Skeletal muscle cell (primary cell): Measurements from ENCODE around the gene UBE2K.
A peak's percentile ranks its signal among the peaks of the same experiment; 100 is the strongest.
"Not testable (repeated sequence)": the region's sequence is repeated elsewhere in the genome, so short reads cannot be mapped to it uniquely, and the experiment has no call there.

ENCODE experiments used
- DNase-seq: peaks from one replicate; pipeline ENCODE4 v3.0.0-alpha.2; 2010; ENCODE audit warnings: low read depth
- H3K4me3 ChIP-seq: 2 replicates; pipeline ENCODE4 v1.5.1; 2011; ENCODE audit warnings: low read depth, mild to moderate bottlenecking, control low read depth, low read length, moderate library complexity

UBE2K gene

DNA sequence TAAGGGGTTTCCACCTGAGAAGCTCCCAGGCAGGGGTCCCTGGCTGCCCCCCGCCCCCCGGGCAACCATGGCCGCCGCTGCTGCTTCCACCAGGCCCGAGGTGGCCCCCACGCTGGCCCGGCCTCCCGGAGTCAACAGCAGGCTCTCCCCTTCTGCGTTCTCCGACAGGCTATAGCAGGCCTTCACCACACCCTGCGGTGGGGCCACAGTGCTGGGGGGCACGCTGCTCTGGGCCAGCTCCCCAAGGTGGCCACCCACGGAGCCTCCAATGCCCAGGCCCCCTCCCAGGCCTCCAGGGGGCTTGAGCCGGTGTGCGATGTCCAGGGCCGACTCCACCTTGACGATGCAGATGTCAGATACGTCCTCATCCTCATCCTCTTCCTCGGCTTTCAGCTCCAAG lies 72.5 kb downstream of the UBE2K start:
- DNase-seq: no peak

DNA sequence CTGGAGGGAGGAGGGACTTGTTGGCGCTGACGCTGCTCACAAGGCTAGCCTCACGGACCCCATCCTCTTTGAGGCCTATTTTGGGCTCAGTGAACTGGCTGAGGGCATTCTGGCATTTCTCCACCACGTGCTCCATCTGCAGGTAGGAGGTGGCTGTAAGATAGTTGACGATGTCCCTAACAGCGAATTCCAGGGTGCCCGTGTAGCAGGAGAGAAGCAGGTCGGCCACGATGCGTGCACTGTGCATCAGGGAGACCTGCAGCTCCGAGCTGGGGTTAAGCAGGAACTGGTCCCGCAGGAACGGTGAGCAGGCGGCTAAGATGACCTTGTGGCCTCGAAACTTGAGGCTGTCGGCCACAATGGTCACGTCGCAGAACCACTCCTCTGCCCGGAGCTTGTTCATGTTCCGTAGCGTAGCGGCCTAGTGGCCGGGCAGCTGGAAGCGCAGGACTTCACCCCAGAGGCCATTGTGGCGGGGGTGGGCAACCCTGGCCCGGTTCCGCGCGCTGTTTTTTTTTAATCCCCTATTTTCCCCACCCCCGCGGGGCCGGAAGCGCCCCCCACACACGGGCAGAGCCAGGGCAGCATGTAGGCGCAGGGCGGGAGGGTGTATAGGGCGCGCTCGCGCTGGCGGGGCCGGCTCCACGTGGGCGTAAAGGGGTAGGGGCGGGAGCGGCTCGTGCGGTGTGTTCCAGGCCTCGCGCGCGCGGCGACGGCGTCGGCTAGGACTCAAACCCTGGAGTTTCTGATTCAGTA lies 73.2 kb downstream of the UBE2K start:
- DNase-seq: no peak
- no peak overlapping the region for H3K4me3 ChIP-seq

More for the DNA sequence above, 72.5 kb downstream of the UBE2K start:
- no peak overlapping the region for H3K4me3 ChIP-seq

DNA sequence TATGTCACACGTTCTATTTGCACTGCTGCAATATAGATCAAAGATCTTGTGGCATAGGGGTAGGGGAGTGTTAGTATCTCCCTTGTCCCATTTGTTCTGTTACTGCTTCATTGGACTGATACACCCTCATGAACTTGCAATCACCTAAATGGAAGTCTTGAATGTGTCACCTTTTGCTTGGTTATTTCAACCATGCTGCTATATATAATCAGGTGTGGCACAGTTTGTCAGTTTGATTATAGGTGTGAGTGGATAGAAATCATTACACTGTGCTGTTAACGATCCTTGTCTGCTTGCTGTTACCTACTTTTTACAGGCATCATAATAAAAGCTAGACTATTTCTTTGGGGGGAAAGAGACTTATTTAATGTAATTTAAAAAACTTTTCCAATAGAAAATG lies 84.1 kb downstream of the UBE2K start:
- not testable (repeated sequence) for H3K4me3 ChIP-seq, DNase-seq

DNA sequence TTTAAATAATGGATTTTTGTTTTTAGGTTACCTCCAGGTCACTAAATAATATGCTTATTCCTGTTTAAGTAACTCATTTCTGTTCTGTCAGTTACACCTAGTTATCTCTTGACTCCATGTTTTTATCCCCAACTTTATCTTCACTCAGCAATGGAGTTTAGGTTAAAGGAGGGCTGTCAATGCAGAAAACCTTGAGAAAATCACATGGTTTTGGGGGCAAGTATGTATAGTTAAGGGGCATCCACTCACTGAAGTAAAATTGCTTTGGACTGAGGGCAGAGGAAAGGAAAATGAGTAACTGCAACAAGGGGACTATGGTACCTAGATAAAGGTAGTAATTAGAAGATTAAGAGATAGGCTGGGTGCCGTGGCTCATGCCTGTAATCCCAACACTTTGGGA lies 87.1 kb downstream of the UBE2K start:
- no peak overlapping the region for H3K4me3 ChIP-seq
- no peak for DNase-seq

DNA sequence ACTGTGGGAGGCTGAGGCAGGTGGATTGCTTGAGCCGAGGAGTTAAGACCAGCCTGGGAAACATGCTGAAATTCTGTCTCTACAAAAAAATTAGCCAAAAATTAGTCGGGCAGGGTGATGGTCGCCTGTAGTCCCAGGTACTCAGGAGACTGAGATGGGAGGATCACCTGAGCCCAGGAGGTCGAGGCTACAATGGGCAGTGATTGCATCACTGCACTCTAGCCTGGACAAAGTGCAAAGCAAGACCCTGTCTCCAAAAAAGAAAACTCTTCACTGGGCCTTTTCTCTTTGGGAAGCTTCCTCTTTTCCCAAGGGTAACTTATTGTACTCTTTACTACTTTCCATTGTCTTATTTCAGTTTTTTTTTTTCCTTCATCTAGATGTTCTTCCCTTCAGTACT lies 88.9 kb downstream of the UBE2K start:
- no peak overlapping the region for H3K4me3 ChIP-seq
- no peak for DNase-seq

DNA sequence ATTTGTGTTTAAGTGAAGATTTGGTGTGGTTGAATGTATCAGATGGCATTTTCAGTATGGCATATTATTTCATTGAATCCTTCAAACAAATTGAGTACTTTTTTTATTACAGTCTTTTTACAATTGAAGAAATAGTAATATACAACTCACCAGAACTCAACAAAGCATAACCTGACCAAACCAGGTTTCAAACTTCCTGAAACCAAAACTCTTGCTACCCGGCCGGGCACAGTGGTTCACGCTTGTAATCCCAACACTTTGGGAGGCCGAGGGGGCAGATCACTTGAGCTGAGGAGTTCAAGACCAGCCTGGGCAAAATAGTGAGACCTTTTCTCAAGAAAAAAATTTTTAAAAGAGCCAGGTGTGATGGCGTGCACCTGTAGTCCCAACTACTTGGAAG lies 94.2 kb downstream of the UBE2K start:
- no peak for DNase-seq
- H3K4me3 ChIP-seq: no peak overlapping the region

DNA sequence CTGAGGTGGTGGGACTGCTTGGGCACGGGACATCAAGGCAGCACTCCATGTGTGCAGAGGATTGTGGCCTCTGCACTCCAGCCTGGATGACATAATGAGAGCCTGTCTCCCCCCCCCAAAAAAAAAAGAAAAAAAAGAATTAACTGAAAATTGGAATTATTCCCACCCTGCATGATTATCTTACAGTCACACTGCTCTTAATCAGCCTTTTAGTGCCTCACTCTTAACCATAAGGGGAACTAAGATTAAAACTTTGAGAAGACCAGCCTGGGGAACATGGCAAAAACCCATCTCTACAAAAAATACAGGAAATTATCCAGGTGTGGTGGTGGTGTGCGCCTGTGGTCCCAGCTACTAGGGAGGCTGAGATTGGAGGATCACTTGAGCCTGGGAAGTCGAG lies 94.6 kb downstream of the UBE2K start:
- H3K4me3 ChIP-seq: no peak overlapping the region

DNA sequence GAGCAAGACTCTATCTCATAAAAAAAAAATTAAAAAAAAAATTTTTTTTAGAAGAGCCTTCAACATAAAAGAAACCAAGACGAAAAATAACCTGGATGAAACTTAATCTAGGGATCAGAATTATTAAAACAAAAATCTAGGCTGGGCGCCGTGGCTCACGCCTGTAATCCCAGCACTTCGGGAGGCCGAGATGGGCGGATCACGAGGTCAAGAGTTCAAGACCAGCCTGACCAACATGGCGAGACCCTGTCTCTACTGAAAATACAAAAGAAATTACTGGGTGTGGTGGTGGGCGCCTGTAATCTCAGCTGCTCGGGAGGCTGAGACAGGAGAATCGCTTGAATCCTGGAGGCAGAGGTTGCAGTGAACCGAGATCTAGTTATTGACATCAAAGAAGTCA lies 95.0 kb downstream of the UBE2K start:
- not testable (repeated sequence) for DNase-seq, H3K4me3 ChIP-seq

More for the DNA sequence above, 94.6 kb downstream of the UBE2K start:
- DNase-seq: no peak

DNA sequence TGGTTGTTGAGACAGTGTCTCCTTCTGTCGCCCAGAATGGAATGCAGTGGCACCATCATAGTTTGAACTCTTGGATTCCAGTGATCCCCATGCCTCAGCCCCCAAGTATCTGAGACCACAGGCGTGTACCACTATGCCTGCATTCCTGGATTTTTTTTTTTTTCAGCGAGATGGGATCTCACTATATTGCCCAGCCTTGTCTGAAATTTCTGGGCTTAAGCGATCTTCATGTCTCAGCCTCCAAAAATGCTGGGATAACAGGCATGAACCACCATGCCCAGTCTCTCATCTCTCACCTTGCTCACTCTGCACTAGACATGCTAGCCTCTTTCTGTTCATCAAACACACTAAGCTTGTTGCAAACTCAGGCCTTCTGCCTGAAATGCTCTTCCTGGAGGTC lies 104.1 kb downstream of the UBE2K start:
- DNase-seq: no peak
- no peak overlapping the region for H3K4me3 ChIP-seq

DNA sequence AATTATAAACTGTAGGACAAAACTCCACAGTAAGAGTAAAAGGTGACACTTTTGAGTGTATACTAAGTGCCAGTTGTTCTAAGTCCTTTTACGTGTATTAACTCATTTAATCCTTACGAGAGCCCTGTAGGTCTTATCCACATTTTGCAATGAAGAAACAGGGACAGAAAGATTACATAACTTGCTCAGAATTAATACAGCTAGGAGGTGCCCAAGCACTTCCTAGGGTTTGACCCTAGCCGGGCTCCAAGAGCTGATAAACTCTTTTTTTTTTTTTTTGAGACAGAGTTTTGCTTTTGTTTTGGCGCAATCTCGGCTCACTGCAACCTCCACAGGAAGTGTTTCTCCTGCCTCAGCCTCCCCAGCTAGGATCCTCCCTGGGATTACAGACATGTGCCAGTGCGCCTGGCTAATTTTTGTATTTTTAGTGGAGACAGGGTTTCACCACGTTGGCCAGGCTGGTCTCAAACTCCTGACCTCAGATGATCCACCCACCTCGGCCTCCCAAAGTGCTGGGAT lies 110.4 kb downstream of the UBE2K start:
- DNase-seq: no peak

DNA sequence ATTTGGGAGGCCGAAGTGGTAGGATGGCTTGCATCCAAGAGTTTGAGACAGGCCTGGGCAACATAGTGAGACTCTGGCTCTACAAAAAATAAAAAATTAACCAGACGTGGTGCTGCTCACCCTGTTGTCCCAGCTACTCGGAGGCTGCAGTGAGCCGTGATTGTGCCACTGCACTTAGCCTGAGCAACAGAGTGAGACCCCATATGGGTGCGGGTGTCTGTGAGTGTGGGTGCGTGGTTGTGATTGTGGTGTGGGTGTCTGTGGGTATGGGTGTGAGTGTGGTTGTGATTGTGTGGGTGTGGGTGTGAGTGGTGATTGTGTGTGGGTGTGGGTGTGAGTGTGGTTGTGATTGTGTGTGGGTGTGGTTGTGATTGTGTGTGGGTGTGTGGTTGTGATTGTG lies 114.6 kb downstream of the UBE2K start:
- no peak for DNase-seq

More for the DNA sequence above, 110.4 kb downstream of the UBE2K start:
- no peak overlapping the region for H3K4me3 ChIP-seq

DNA sequence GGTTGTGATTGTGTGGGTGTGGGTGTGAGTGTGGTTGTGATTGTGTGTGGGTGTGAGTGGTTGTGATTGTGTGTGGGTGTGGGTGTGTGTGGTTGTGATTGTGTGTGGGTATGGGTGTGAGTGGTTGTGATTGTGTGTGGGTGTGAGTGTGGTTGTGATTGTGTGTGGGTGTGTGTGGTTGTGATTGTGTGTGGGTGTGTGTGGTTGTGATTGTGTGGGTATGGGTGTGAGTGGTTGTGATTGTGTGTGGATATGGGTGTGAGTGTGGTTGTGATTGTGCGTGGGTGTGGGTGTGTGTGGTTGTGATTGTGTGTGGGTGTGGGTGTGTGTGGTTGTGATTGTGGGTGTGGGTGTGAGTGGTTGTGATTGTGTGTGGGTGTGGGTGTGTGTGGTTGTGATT lies 115.1 kb downstream of the UBE2K start:
- not testable (repeated sequence) for H3K4me3 ChIP-seq, DNase-seq

More for the DNA sequence above, 114.6 kb downstream of the UBE2K start:
- no peak overlapping the region for H3K4me3 ChIP-seq

DNA sequence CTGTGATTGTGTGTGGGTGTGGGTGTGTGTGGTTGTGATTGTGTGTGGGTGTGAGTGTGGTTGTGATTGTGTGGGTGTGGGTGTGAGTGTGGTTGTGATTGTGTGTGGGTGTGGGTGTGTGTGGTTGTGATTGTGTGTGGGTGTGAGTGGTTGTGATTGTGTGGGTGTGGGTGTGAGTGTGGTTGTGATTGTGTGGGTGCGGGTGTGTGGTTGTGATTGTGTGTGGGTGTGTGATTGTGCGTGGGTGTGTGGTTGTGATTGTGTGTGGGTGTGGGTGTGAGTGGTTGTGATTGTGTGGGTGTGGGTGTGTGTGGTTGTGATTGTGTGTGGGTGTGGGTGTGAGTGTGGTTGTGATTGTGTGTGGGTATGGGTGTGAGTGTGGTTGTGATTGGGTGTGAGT lies 115.8 kb downstream of the UBE2K start:
- DNase-seq, H3K4me3 ChIP-seq: not testable (repeated sequence)

DNA sequence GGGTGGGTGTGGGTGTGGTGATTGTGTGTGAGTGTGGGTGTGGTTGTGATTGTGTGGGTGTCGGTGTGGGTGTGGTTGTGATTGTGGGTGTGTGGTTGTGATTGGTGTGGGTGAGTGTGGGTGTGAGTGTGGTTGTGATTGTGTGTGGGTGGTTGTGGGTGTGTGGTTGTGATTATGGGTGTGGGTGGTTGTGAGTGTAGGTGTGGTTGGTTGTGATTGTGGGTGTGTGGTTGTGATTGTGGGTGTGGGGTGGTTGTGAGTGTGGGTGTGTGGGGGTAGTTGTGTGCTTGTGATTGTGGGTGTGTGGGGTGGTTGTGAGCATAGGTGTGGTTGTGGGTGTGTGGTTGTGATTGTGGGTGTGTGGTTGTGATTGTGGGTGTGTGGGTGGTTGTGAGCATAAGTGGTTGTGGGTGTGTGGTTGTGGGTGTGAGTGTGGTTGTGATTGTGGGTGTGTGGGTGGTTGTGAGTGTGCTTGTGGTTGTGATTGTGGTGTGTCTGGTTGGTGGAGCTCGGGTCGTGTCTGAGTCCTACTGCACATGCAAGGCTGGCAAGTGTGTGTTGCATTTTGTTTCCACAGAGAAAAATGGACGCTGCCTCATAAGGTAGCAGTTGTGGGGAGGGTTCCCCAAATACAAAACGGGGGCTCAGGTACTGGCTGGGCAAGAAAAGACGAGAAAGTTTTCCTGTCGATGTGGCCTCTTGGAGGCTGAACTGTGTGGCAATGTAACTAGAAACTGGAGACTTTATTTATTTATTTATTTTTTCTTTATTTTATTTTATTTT lies 116.7 kb downstream of the UBE2K start:
- H3K4me3 ChIP-seq: no peak overlapping the region
- DNase-seq: peak; percentile 4

DNA sequence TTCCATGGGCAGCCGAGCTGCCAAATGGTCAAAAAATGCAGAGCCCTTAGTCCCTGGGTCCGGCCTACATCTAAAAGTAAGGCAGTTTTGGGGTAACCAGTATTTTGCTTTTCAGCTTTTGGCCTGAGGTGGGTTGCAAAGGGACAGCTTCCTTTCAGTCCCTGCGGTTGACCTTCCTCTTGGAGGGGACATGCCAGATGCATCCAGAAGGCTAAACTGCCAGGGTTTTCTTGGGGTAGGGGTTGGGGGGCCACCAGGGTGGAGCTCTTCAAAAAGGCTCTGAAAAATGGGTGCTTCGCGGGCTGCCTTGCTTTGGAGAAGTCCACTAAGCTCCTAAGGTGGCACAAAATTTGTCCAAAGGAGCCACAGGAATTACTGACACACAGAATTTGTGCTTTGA lies 120.7 kb downstream of the UBE2K start:
- no peak for DNase-seq

DNA sequence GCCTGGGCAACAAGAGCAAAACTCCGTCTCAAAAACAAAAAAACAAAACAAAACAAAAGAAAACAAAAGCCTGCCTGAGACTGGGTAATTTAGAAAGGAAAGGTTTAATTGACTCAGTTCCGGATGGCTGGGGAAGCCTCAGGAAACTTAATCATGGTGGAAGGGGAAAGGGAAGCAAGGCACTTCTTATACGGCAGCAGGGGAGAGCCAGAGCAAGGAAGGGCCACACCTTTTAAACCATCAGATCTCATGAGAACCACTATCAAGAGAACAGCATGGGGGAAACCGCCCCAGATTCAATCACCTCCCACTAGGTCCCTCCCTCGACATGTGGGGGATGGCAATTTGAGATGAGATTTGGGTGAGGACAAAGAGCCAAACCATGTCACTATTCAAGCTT lies 122.2 kb downstream of the UBE2K start:
- no peak overlapping the region for H3K4me3 ChIP-seq
- no peak for DNase-seq

More for the DNA sequence above, 120.7 kb downstream of the UBE2K start:
- no peak overlapping the region for H3K4me3 ChIP-seq

DNA sequence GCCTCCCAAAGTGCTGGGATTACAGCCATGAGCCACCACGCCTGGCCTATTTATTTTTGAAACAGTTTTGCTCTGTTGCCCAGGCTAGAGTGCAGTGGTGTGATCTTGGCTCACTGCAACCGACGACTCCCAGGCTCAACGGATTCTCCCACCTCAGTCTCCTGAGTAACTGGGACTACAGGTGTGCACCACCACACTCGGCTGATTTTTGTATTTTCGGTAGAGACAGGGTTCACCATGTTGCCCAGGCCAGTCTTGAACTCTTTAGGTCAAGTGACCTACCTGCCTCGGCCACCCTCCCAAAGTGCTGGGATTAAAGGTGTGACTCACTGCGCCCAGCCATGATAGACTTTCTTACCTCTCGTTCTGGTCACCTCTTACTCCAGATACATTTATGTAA lies 124.0 kb downstream of the UBE2K start:
- DNase-seq: no peak

DNA sequence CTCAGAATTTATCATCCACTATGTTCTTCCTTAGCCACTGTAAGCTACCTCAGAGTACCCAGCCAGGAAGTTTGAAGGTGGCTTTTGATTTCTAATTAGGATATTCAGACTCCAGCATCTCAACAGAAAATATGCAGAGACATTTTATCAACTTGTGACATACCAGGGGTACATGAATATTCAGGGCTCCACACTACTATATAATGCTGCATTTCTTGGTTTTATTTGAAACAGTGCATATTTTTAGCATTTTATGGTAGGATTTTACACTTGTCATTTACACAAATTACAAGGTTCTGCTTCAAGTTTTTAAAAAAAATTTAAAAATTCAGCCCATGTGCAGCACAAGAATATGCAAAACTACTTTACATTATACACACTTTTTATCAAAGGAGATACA lies 124.7 kb downstream of the UBE2K start:
- no peak for DNase-seq

More for the DNA sequence above, 124.0 kb downstream of the UBE2K start:
- no peak overlapping the region for H3K4me3 ChIP-seq

DNA sequence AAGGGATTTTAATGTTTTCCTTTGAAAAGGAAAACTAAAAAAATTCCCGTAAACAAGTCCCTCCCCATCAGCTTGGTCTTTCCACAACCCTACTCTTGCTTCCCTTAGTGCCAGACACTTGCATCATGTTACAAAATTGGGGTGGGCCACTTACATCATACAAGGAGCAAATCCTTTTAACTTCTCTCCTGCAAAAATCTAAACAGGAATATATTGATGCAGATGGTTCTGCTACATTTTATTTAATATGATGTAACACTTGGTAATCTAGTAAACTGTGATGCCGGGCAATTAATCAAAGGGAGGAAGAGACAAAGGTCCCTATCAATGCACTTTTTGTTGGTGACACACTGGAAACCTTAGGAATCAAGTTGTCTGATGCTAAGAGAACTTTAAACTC lies 125.3 kb downstream of the UBE2K start:
- no peak overlapping the region for H3K4me3 ChIP-seq
- peak; percentile 53 for DNase-seq

More for the DNA sequence above, 124.7 kb downstream of the UBE2K start:
- no peak overlapping the region for H3K4me3 ChIP-seq

DNA sequence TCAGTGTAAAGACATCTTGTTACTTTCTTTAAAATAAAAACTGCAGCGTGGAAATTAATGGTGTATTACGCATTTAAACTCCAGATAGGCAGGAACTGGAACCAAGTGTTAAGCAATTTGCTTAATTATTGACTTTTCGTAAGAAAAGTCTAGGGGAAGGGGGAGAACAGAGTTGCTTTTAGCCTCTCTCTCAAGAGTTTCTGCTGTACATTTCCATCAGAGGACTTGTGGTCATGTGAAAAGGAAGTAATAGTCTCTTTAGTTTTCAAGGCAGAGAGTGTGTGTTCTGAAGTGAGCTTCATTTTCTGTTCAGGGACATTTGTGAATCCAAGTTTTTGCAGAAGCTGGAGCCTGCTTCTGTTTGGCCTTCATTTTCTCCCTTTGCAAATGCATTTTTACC lies 127.2 kb downstream of the UBE2K start:
- DNase-seq: no peak
- no peak overlapping the region for H3K4me3 ChIP-seq
